ENCODE results near the gene LEMD1.

Gene LEMD1

GRCh38 chr1:205338011-205338410 is 83.8 kb downstream of the LEMD1 start:
- in situ Hi-C loops (cut with MboI; ENCODE audit: low sequenced_read_pairs), result no loop called here

GRCh38 chr1:205337481-205337880 is 84.4 kb downstream of the LEMD1 start:
- in situ Hi-C loops (cut with MboI; ENCODE audit: low sequenced_read_pairs), result no loop called here

- in situ Hi-C loops (cut with MboI; ENCODE audit: low sequenced_read_pairs), result no loop called here
Measured at GRCh38 chr1:205335692-205336091, 86.2 kb downstream of the LEMD1 start.

GRCh38 chr1:205332015-205332791 is 89.7 kb downstream of the LEMD1 start:
- in situ Hi-C loops (cut with MboI; ENCODE audit: low sequenced_read_pairs), result no loop called here
